ENCODE results near the gene FASN. TPM values are rescaled to one million over a fixed set of nuclear protein-coding genes. Genes with fewer than 3 reads are reported as not detected.
A peak's percentile ranks its signal among the peaks of the same experiment; 100 is the strongest.

The FASN gene
- total and polyA plus RNA-seq, 2 donors (not counting 3 experiments of a cell fraction or from before 2014, with no cell fraction given), result 101 to 360 TPM

DNA sequence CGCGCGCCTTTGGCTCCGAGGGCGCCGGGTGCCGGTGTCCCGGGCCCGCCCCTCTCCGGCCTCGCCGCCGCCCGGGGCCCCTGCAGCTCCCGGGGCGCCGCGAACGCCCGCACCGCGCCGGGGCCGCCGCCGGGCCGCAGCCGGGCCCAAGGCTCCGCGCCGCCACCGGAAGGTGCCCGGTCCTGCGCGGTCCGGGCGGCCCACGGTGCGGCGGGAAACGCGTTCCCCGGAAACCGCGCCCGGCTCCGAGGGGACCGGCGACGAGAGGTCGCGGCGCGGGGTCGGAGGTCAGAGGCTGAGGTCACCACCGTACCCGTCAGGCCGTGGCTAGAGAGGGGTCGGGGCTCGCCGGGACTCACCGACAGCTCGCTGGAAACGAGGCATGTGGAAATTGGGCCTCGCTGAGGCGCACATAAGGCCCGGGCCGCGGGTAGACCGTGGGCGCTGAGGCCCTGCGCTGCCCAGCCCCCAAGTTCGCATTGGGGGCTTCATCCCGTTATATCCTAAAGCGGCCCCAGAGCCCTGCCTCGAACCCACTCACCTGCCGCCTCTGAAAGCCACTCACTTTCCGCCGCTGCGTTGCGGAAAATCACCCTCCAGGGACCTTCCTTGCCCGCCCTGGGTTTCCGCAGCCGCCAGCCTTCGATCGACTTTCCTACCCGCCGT is 32.3 kb downstream of the FASN start, which contains the start of gene DUS1L:
TSS of gene DUS1L (minus strand) at position 167 of the 666 bp plus-strand sequence. CDS start 745 bp downstream, outside the sequence.
- peak within 1 kb of the TSS; percentile 48 for H3K27ac ChIP-seq (ENCODE audit: insufficient read depth, low read depth, low read length)
- H3K36me3 ChIP-seq (ENCODE audit: control insufficient read depth in 2 of 2, extremely low read depth in 1 of 2, insufficient read depth in 2 of 2, low read length in 2 of 2), result peaks cover 0 to 12% of the 10 kb centered on the region in 2 experiments
- intact Hi-C loops (cut with micrococcal nuclease), result no loop called here
- TF ChIP-seq POLR2A (IDR thresholded peaks at IDR 0.05; ENCODE audit: low read depth, low read length) (peak; percentile 42), MAX (IDR thresholded peaks at IDR 0.05; ENCODE audit: insufficient read depth, insufficient read length) (no peak), EZH2 (IDR thresholded peaks at IDR 0.05; ENCODE audit: borderline replicate concordance, low read depth, low read length, severe bottlenecking) (no peak), POLR2AphosphoS5 (IDR thresholded peaks at IDR 0.05; ENCODE audit: insufficient read depth, low read depth, low read length) (peak; percentile 38), MYC (IDR thresholded peaks at IDR 0.05; ENCODE audit: low read depth, low read length) (no peak), JUN (IDR thresholded peaks at IDR 0.05; ENCODE audit: borderline replicate concordance, insufficient read depth, insufficient read length, low read depth) (no peak), FOS (IDR thresholded peaks at IDR 0.05; ENCODE audit: borderline replicate concordance, insufficient read depth, low read length) (no peak)
- TF ChIP-seq, protein P1, sequence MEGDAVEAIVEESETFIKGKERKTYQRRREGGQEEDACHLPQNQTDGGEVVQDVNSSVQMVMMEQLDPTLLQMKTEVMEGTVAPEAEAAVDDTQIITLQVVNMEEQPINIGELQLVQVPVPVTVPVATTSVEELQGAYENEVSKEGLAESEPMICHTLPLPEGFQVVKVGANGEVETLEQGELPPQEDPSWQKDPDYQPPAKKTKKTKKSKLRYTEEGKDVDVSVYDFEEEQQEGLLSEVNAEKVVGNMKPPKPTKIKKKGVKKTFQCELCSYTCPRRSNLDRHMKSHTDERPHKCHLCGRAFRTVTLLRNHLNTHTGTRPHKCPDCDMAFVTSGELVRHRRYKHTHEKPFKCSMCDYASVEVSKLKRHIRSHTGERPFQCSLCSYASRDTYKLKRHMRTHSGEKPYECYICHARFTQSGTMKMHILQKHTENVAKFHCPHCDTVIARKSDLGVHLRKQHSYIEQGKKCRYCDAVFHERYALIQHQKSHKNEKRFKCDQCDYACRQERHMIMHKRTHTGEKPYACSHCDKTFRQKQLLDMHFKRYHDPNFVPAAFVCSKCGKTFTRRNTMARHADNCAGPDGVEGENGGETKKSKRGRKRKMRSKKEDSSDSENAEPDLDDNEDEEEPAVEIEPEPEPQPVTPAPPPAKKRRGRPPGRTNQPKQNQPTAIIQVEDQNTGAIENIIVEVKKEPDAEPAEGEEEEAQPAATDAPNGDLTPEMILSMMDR (IDR thresholded peaks at IDR 0.05; ENCODE audit: extremely low read depth in 1 of 2, insufficient read depth in 1 of 2, low read depth in 1 of 2, low read length in 2 of 2), result no peak
- POLR2A ChIA-PET, result interaction anchor here (0.7 kb wide), 1 partner anchor 33 kb away, joined by 3 read pairs; no protein-coding TSS in a partner anchor
- H3K4me3 ChIP-seq (replicated peaks in 1 of 3; ENCODE audit: insufficient read depth in 1 of 3, low read depth in 1 of 3, low read length in 3 of 3), result peak within 1 kb of the TSS; percentile 58 to 82 (median 76)
- CTCF ChIA-PET, result interaction anchor here (1.1 kb wide), 1 partner anchor 35 kb away, joined by 3 read pairs; no protein-coding TSS in a partner anchor
- peak; percentile 15 for FAIRE-seq
- peak within 1 kb of the TSS; percentile 78 for H3K4me2 ChIP-seq (ENCODE audit: insufficient read depth, low read length)
- H3K79me2 ChIP-seq (ENCODE audit: control insufficient read depth, insufficient read depth, low read length), result peaks cover 14% of the 10 kb centered on the region
- H3K9ac ChIP-seq (replicated peaks; ENCODE audit: extremely low read depth, insufficient read depth, low read length), result peak within 1 kb of the TSS; percentile 77
- dilution Hi-C loops (cut with MboI; ENCODE audit: extremely low pct_ligation_motif_present, low sequenced_read_pairs), result no loop called here
- H3K9me1 ChIP-seq (replicated peaks; ENCODE audit: control insufficient read depth, extremely low read depth, insufficient read depth, low read length), result no peaks in the 10 kb centered on the region
- no TSS peak for BruUV-seq (replicated peaks)
- H2AFZ ChIP-seq (ENCODE audit: low read depth, low read length), result peak within 1 kb of the TSS; percentile 99
- H3K27me3 ChIP-seq (ENCODE audit: control insufficient read depth in 2 of 2, insufficient read depth in 2 of 2, low read length in 2 of 2), result no peaks in the 10 kb centered on the region
- no peaks in the 10 kb centered on the region for H4K20me1 ChIP-seq (replicated peaks; ENCODE audit: control insufficient read depth, extremely low read depth, insufficient read depth, low read length)
- peaks cover 15% of the 10 kb centered on the region for H3K4me1 ChIP-seq (ENCODE audit: control insufficient read depth, extremely low read depth, insufficient read depth, low read length)
- H3K9me3 ChIP-seq (replicated peaks; ENCODE audit: control insufficient read depth, insufficient read depth, low read length), result no peaks in the 10 kb centered on the region
- DNase-seq (ENCODE audit: low read depth, low spot score), result peak; percentile 23
